Parathyroid adenoma (tissue), 2 donors: ENCODE results near the gene INPP5A.

Experiments used
- H2AFZ ChIP-seq: fragments of 300-600 bp; sonication (generic); one replicate; pipeline ENCODE4 v1.7.0; 2017; ENCODE audit warnings: antibody characterized with exemption, mild to moderate bottlenecking
- H3K27ac ChIP-seq: fragments of 300-600 bp; sonication (generic); one replicate; pipeline ENCODE4 v1.7.0; 2017
- H3K27me3 ChIP-seq: fragments of 300-600 bp; sonication (generic); one replicate; pipeline ENCODE4 v1.7.0; 2017; ENCODE audit warnings: low read length; ENCODE audit not compliant: control insufficient read depth, insufficient read depth
- H3K36me3 ChIP-seq: fragments of 300-600 bp; sonication (generic); one replicate; pipeline ENCODE4 v1.7.0; 2017; ENCODE audit warnings: low read length; ENCODE audit not compliant: control insufficient read depth, insufficient read depth
- H3K4me1 ChIP-seq: fragments of 300-600 bp; sonication (generic); one replicate; pipeline ENCODE4 v1.7.0; 2017; ENCODE audit warnings: control low read depth
- H3K4me2 ChIP-seq: fragments of 300-600 bp; sonication (generic); one replicate; pipeline ENCODE4 v1.7.0; 2017; ENCODE audit warnings: low read length
- H3K4me3 ChIP-seq: fragments of 300-600 bp; sonication (generic); one replicate; pipeline ENCODE4 v1.7.0; 2017; ENCODE audit warnings: low read depth, low read length
- H3K79me2 ChIP-seq: fragments of 300-600 bp; sonication (generic); one replicate; pipeline ENCODE4 v1.7.0; 2017; ENCODE audit warnings: control low read depth
- H3K9ac ChIP-seq: fragments of 300-600 bp; sonication (generic); one replicate; pipeline ENCODE4 v1.7.0; 2017; ENCODE audit warnings: mild to moderate bottlenecking
- H3K9me3 ChIP-seq: fragments of 300-600 bp; sonication (generic); one replicate; pipeline ENCODE4 v1.7.0; 2017; ENCODE audit warnings: low read length; ENCODE audit not compliant: control insufficient read depth
- CTCF ChIP-seq: fragments of 300-600 bp; sonication (generic); IDR thresholded peaks from one replicate; pipeline ENCODE4 v1.7.0; 2017; ENCODE audit warnings: antibody characterized with exemption, mild to moderate bottlenecking
- donor health status: primary hyperparathyroidism.

The INPP5A gene

GRCh38 chr10:132675031-132675740 lies 137.6 kb downstream of the INPP5A start:
- Histone ChIP-seq H3K9ac (no peak overlapping the region), H3K4me3 (no peak overlapping the region), H3K9me3 (no peaks in the 10 kb centered on the region), H3K27me3 (no peaks in the 10 kb centered on the region), H3K27ac (no peak overlapping the region), H3K79me2 (peaks cover 12% of the 10 kb centered on the region), H3K4me2 (no peak overlapping the region), H3K4me1 (no peaks in the 10 kb centered on the region), H3K36me3 (no peaks in the 10 kb centered on the region), H2AFZ (no peak overlapping the region)
- no peak for TF ChIP-seq CTCF

GRCh38 chr10:132676193-132676891 lies 138.8 kb downstream of the INPP5A start:
- Histone ChIP-seq H3K36me3 (no peaks in the 10 kb centered on the region), H3K9ac (no peak overlapping the region), H3K4me1 (no peaks in the 10 kb centered on the region), H3K9me3 (no peaks in the 10 kb centered on the region), H3K4me3 (no peak overlapping the region), H3K27me3 (no peaks in the 10 kb centered on the region), H3K79me2 (peaks cover 11% of the 10 kb centered on the region), H2AFZ (no peak overlapping the region), H3K4me2 (no peak overlapping the region), H3K27ac (no peak overlapping the region)
- no peak for TF ChIP-seq CTCF

- no peak overlapping the region for H2AFZ ChIP-seq
- peaks cover 8% of the 10 kb centered on the region for H3K79me2 ChIP-seq
- no peak overlapping the region for H3K9ac ChIP-seq
- H3K36me3 ChIP-seq: no peaks in the 10 kb centered on the region
- H3K9me3 ChIP-seq: no peaks in the 10 kb centered on the region
- no peak overlapping the region for H3K4me3 ChIP-seq
- no peak overlapping the region for H3K27ac ChIP-seq
- H3K4me2 ChIP-seq: no peak overlapping the region
- H3K27me3 ChIP-seq: no peaks in the 10 kb centered on the region
- H3K4me1 ChIP-seq: no peaks in the 10 kb centered on the region
- TF ChIP-seq CTCF: no peak
Measured at GRCh38 chr10:132677096-132677472, 139.5 kb downstream of the INPP5A start.

- H3K36me3 ChIP-seq: no peaks in the 10 kb centered on the region
- H2AFZ ChIP-seq: no peak overlapping the region
- H3K27me3 ChIP-seq: no peaks in the 10 kb centered on the region
- H3K79me2 ChIP-seq: peaks cover 5% of the 10 kb centered on the region
- H3K27ac ChIP-seq: no peak overlapping the region
- H3K9me3 ChIP-seq: no peaks in the 10 kb centered on the region
- no peak overlapping the region for H3K9ac ChIP-seq
- H3K4me3 ChIP-seq: no peak overlapping the region
- H3K4me1 ChIP-seq: no peaks in the 10 kb centered on the region
- no peak overlapping the region for H3K4me2 ChIP-seq
- TF ChIP-seq CTCF: no peak
Measured at GRCh38 chr10:132677473-132678227, 140.1 kb downstream of the INPP5A start.
